Measurements from ENCODE around the gene CRLF3.
A peak's percentile ranks its signal among the peaks of the same experiment; 100 is the strongest.
"Not testable (repeated sequence)": the region's sequence is repeated elsewhere in the genome, so short reads cannot be mapped to it uniquely, and the experiment has no call there.

CRLF3 gene

GRCh38 chr17:30788918-30789317 is 35.6 kb downstream of the CRLF3 start:
- Histone ChIP-seq H3K4me2 (no peak overlapping the region), H4K20me1 (peaks cover 0 to 52% (median 0%) of the 10 kb centered on the region in 11 experiments; a peak in 9 of 22 replicates), H3K27me3 (no peaks in the 10 kb centered on the region), H3K4me1 (peaks cover 0 to 16% (median 10%) of the 10 kb centered on the region in 10 experiments; a peak in 11 of 20 replicates), H3K27ac (no peak overlapping the region), H3K9me3 (replicated peaks in 1 of 11) (no peaks in the 10 kb centered on the region), H3K36me3 (peaks cover 93 to 100% (median 99%) of the 10 kb centered on the region in 11 experiments), H3K9ac (no peak overlapping the region), H3K4me3 (no peak overlapping the region)
- TF ChIP-seq Cebpa-rat (IDR thresholded peaks at IDR 0.05): no peak

DNA sequence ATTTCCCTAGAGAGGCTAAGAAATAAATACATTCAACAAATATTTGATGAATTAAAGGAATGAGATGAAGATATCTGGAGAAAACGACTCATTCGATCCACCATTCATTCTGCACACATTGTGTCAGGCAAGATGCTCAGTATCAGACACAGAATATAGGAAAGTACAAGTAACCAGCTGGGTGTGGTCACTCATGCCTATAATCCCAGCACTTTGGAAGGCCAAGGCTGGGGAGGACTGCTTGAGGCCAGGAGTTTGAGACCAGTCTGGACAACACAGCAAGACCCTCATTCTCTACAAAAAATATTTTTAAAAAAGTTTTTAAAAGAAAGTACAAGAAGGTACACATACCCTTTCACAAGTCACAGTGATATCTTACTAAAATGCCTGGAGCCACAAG is 42.3 kb downstream of the CRLF3 start:
- Histone ChIP-seq H3K4me1 (peaks cover 0 to 7% (median 4%) of the 10 kb centered on the region in 10 experiments; a peak in 9 of 20 replicates), H3K4me3 (no peak overlapping the region), H3K27me3 (no peaks in the 10 kb centered on the region), H3K27ac (no peak overlapping the region), H3K4me2 (no peak overlapping the region), H3K9ac (no peak overlapping the region), H4K20me1 (peaks cover 0 to 44% (median 4%) of the 10 kb centered on the region in 11 experiments; a peak in 10 of 22 replicates), H3K36me3 (peaks cover 74 to 91% (median 82%) of the 10 kb centered on the region in 11 experiments), H3K9me3 (replicated peaks in 1 of 11) (no peaks in the 10 kb centered on the region)
- TF ChIP-seq Cebpa-rat (IDR thresholded peaks at IDR 0.05): no peak

DNA sequence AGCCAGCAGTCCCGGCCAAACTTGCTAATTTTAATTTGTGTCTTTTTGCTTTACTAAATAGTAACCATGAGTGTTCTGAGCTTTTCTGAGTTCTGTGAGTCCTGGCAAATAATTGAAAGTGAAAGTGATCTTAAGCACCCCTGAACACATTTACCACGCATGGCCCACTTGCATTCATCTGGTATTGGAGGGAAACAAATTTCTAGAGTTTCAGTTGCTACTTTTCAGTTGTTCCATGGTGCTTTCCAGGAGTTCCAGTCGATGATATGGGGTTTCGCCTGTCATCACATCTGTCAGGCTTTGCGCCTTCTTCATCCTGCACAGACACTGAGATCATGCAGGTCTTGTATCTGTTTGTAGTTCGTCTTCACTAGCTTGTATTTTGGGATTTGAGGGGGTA is 44.1 kb downstream of the CRLF3 start:
- Histone ChIP-seq H3K36me3 (peaks cover 66 to 90% (median 78%) of the 10 kb centered on the region in 11 experiments), H4K20me1 (peaks cover 0 to 35% (median 4%) of the 10 kb centered on the region in 11 experiments; a peak in 9 of 22 replicates)

DNA sequence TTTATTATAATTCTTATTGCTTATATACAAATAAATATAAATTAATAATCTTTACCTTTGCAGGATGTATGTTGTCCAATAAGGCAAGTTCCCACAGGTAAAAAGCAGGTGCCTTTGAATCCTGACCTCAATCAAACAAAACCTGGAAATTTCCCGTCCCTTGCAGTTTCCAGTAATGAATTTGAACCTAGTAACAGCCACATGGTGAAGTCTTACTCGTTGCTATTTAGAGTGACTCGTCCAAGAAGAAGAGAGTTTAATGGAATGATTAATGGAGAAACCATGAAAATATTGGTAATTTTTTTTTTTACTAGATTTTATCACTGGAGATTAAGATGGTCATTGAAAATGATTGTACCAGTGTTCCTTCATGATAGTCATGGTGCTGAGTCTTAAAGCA is 55.7 kb downstream of the CRLF3 start:
- Histone ChIP-seq H4K20me1 (peaks cover 0 to 22% (median 5%) of the 10 kb centered on the region in 11 experiments; a peak in 12 of 22 replicates), H3K36me3 (peaks cover 65 to 96% (median 78%) of the 10 kb centered on the region in 11 experiments)
- H3K9ac ChIP-seq; H3K27me3 ChIP-seq; H3K4me2 ChIP-seq; H3K4me3 ChIP-seq; H3K27ac ChIP-seq; H3K9me3 ChIP-seq (replicated peaks in 1 of 11); H3K4me1 ChIP-seq: not testable (repeated sequence)

More for the DNA sequence above, 44.1 kb downstream of the CRLF3 start:
- Histone ChIP-seq H3K4me1 (no peaks in the 10 kb centered on the region), H3K4me3 (no peak overlapping the region), H3K9ac (no peak overlapping the region), H3K4me2 (no peak overlapping the region), H3K27ac (no peak overlapping the region), H3K9me3 (replicated peaks in 1 of 11) (no peaks in the 10 kb centered on the region), H3K27me3 (no peaks in the 10 kb centered on the region)
- no peak for TF ChIP-seq Cebpa-rat (IDR thresholded peaks at IDR 0.05)

DNA sequence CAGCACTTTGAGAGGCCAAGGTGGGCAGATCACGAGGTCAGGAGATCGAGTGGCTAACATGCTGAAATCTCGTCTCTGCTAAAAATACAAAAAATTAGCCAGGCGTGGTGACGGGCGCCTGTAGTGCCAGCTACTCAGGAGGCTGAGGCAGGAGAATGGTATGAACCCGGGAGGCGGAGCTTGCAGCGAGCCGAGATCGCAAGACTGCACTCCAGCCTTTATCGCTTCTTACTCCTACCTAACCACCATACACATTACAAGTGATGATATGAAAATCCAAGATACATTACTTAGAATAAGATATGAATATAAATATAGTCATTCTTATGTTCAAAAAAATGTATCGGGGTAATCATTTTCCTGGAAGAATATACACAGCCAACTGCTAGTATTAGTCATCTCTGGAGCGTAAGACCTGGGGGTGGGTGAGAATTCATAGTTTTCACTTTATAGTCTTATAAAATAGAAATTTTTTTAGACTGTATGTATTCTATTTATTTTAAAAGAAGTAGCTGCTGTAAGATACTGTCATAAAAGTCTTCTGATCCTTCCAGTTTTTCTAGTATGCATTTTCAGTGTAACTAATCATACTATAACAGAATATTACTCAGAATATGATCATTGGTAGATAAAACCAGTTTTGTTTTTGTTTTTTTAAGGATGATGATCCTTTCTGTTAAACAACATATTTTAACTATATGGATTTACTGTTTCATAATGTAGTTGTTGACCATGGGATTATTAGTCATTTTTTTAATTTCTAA is 56.7 kb downstream of the CRLF3 start:
- not testable (repeated sequence) for H3K27me3 ChIP-seq; H3K9ac ChIP-seq; H3K27ac ChIP-seq; H3K4me2 ChIP-seq; H3K4me3 ChIP-seq; H3K9me3 ChIP-seq (replicated peaks in 1 of 11); H3K4me1 ChIP-seq
- H4K20me1 ChIP-seq: peaks cover 0 to 30% (median 10%) of the 10 kb centered on the region in 11 experiments; a peak in 14 of 22 replicates
- peaks cover 71 to 96% (median 83%) of the 10 kb centered on the region in 11 experiments for H3K36me3 ChIP-seq

- Histone ChIP-seq H4K20me1 (peaks cover 8 to 58% (median 47%) of the 10 kb centered on the region in 11 experiments; a peak in 19 of 22 replicates), H3K9ac (no peak overlapping the region), H3K4me2 (no peak overlapping the region), H3K27ac (no peak overlapping the region), H3K9me3 (replicated peaks in 1 of 11) (no peaks in the 10 kb centered on the region), H3K36me3 (peaks cover 74 to 98% (median 88%) of the 10 kb centered on the region in 11 experiments), H3K4me3 (no peak overlapping the region), H3K4me1 (no peaks in the 10 kb centered on the region), H3K27me3 (no peaks in the 10 kb centered on the region)
- TF ChIP-seq Cebpa-rat (IDR thresholded peaks at IDR 0.05): peak in 3 of 11 experiments; percentile 9 to 15 (median 12); a peak in 1 of 22 replicates
These were observed 63.4 kb downstream of the CRLF3 start for GRCh38 chr17:30761060-30761459.

- not testable (repeated sequence) for H3K9me3 ChIP-seq (replicated peaks in 1 of 11); H3K27me3 ChIP-seq; H3K4me3 ChIP-seq; H3K4me2 ChIP-seq; H3K4me1 ChIP-seq; H3K27ac ChIP-seq; H3K9ac ChIP-seq
- H3K36me3 ChIP-seq: peaks cover 90 to 100% (median 95%) of the 10 kb centered on the region in 11 experiments
- peaks cover 0 to 91% (median 63%) of the 10 kb centered on the region in 11 experiments; a peak in 21 of 22 replicates for H4K20me1 ChIP-seq
These were observed 71.2 kb downstream of the CRLF3 start for GRCh38 chr17:30753291-30753690.

DNA sequence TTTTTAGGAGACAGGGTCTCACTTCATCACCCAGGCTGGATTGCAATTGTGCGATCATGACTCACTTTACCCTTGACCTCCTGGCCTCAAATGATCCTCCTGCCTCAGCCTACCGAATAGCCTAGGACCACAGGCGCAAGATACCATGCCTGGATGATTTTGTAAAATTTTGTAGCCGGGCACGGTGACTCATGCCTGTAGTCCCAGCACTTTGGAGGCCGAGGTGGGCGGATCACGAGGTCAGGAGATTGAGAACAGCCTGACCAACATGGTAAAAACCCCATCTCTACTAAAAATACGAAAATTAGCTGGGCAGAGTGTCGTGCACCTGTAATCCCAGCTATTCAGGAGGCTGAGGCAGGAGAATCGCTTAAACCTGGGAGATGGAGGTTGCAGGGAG is 73.5 kb downstream of the CRLF3 start:
- not testable (repeated sequence) for H3K9me3 ChIP-seq (replicated peaks in 1 of 11); H3K9ac ChIP-seq; H3K4me3 ChIP-seq; H3K27me3 ChIP-seq; H3K4me1 ChIP-seq; H3K27ac ChIP-seq; H3K4me2 ChIP-seq
- Histone ChIP-seq H4K20me1 (peaks cover 0 to 89% (median 59%) of the 10 kb centered on the region in 11 experiments; a peak in 20 of 22 replicates), H3K36me3 (peaks cover 89 to 100% (median 94%) of the 10 kb centered on the region in 11 experiments)

GRCh38 chr17:30747621-30748020 is 76.9 kb downstream of the CRLF3 start:
- H3K36me3 ChIP-seq: peaks cover 71 to 100% (median 87%) of the 10 kb centered on the region in 11 experiments

GRCh38 chr17:30742669-30743068 is 81.8 kb downstream of the CRLF3 start:
- H3K9me3 ChIP-seq (replicated peaks in 1 of 11); H3K9ac ChIP-seq; H3K4me3 ChIP-seq; H3K27me3 ChIP-seq; H3K4me2 ChIP-seq; H3K27ac ChIP-seq; H3K4me1 ChIP-seq: not testable (repeated sequence)
- Histone ChIP-seq H4K20me1 (peaks cover 39 to 80% (median 59%) of the 10 kb centered on the region in 11 experiments; a peak in 20 of 22 replicates), H3K36me3 (peaks cover 32 to 98% (median 70%) of the 10 kb centered on the region in 11 experiments)

More at GRCh38 chr17:30747621-30748020, 76.9 kb downstream of the CRLF3 start:
- H3K27ac ChIP-seq; H3K9me3 ChIP-seq (replicated peaks in 1 of 11); H3K9ac ChIP-seq; H3K4me2 ChIP-seq; H3K4me3 ChIP-seq; H3K27me3 ChIP-seq; H3K4me1 ChIP-seq: not testable (repeated sequence)
- H4K20me1 ChIP-seq: peaks cover 9 to 80% (median 54%) of the 10 kb centered on the region in 11 experiments; a peak in 21 of 22 replicates

DNA sequence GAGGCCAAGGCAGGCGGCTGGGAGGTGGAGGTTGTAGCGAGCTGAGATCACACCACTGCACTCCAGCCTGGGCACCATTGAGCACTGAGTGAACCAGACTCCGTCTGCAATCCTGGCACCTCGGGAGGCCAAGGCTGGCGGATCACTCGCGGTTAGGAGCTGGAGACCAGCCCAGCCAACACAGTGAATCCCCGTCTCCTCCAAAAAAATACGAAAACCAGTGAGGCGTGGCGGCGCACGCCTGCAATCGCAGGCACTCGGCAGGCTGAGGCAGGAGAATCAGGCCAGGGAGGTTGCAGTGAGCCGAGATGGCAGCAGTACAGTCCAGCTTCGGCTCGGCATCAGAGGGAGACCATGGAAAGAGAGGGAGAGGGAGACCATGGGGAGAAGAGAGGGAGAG is 88.1 kb downstream of the CRLF3 start:
- H3K9ac ChIP-seq, H3K27ac ChIP-seq: not testable (repeated sequence)
- peaks cover 62 to 84% (median 81%) of the 10 kb centered on the region in 11 experiments; a peak in 20 of 22 replicates for H4K20me1 ChIP-seq

DNA sequence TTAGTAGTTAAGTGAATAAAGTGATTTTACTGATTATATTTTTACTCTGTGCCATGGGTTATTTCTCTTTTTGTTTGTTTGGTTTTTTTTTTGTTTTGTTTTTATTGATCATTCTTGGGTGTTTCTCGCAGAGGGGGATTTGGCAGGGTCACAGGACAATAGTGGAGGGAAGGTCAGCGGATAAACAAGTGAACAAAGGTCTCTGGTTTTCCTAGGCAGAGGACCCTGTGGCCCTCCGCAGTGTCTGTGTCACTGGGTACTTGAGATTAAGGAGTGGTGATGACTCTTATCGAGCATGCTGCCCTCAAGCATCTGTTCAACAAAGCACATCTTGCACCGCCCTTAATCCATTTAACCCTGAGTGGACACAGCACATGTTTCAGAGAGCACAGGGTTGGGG is 88.8 kb downstream of the CRLF3 start:
- not testable (repeated sequence) for H3K9me3 ChIP-seq (replicated peaks in 1 of 11); H3K4me3 ChIP-seq; H3K4me2 ChIP-seq; H3K27ac ChIP-seq; H3K9ac ChIP-seq; H3K27me3 ChIP-seq
- peaks cover 24 to 68% (median 50%) of the 10 kb centered on the region in 11 experiments; a peak in 21 of 22 replicates for H3K36me3 ChIP-seq
- peaks cover 55 to 79% (median 74%) of the 10 kb centered on the region in 11 experiments; a peak in 20 of 22 replicates for H4K20me1 ChIP-seq
- H3K4me1 ChIP-seq: peaks cover 5 to 22% (median 11%) of the 10 kb centered on the region in 10 experiments; a peak in 19 of 20 replicates

More for the DNA sequence above, 88.1 kb downstream of the CRLF3 start:
- not testable (repeated sequence) for H3K4me3 ChIP-seq; H3K27me3 ChIP-seq; H3K9me3 ChIP-seq (replicated peaks in 1 of 11); H3K4me2 ChIP-seq
- Histone ChIP-seq H3K4me1 (peaks cover 0 to 19% (median 6%) of the 10 kb centered on the region in 10 experiments; a peak in 9 of 20 replicates), H3K36me3 (peaks cover 24 to 75% (median 57%) of the 10 kb centered on the region in 11 experiments; a peak in 21 of 22 replicates)

DNA sequence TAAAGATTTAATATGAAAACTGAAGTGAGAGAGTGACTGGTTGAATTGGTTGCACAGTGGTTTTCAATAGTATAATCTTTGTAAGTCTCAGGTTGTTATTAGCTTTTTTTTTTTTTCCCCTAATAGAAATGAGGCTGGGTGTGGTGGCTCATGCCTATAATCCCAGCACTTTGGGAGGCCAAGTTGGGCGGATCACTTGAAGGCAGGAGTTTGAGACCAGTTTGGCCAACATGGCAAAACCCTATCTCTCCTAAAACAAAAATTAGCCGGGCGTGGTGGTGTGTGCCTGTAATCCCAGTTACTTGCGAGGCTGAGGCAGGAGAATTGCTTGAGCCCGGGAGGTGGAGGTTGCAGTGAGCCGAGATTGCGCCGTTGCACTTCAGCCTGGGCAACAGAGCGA is 89.3 kb downstream of the CRLF3 start:
- not testable (repeated sequence) for H3K9me3 ChIP-seq (replicated peaks in 1 of 11); H3K27ac ChIP-seq; H3K27me3 ChIP-seq; H3K9ac ChIP-seq; H3K4me3 ChIP-seq; H3K4me2 ChIP-seq
- peaks cover 51 to 79% (median 69%) of the 10 kb centered on the region in 11 experiments; a peak in 20 of 22 replicates for H4K20me1 ChIP-seq
- H3K4me1 ChIP-seq: peaks cover 9 to 26% (median 15%) of the 10 kb centered on the region in 10 experiments; a peak in 19 of 20 replicates
- H3K36me3 ChIP-seq: peaks cover 21 to 64% (median 46%) of the 10 kb centered on the region in 11 experiments; a peak in 21 of 22 replicates
